ENCODE data around the gene BMP10.

Gene BMP10

GRCh38 chr2:68889021-68889420 lies 17.8 kb upstream of the BMP10 start:
- no peak for DNase-seq

- no peak for DNase-seq
Observed at GRCh38 chr2:68888038-68888704, 17.0 kb upstream of the BMP10 start.

- no peak for DNase-seq
Observed at GRCh38 chr2:68885811-68886075, 14.5 kb upstream of the BMP10 start.

- DNase-seq = no peak
Observed at GRCh38 chr2:68885074-68885810, 14.0 kb upstream of the BMP10 start.

- DNase-seq = no peak
Observed at GRCh38 chr2:68880213-68880612, 9.0 kb upstream of the BMP10 start.

GRCh38 chr2:68879296-68879695 lies 8.1 kb upstream of the BMP10 start:
- no peak for DNase-seq

- DNase-seq = no peak
Observed at GRCh38 chr2:68878753-68879152, 7.6 kb upstream of the BMP10 start.

- no peak for DNase-seq
Observed at GRCh38 chr2:68878071-68878711, 7.0 kb upstream of the BMP10 start.

- DNase-seq = no peak
Observed at GRCh38 chr2:68877079-68877772, 6.0 kb upstream of the BMP10 start.

GRCh38 chr2:68870215-68870614 lies 982 bp downstream of the BMP10 start:
- DNase-seq = no peak

- DNase-seq = no peak
Observed at GRCh38 chr2:68865108-68865507, 6.1 kb downstream of the BMP10 start.

- DNase-seq = no peak
Observed at GRCh38 chr2:68863996-68864395, 7.2 kb downstream of the BMP10 start.

GRCh38 chr2:68862889-68863288 lies 8.3 kb downstream of the BMP10 start:
- no peak for DNase-seq

- no peak for DNase-seq
Observed at GRCh38 chr2:68861330-68861729, 9.9 kb downstream of the BMP10 start.

GRCh38 chr2:68860111-68860510 lies 11.1 kb downstream of the BMP10 start:
- no peak for DNase-seq

- DNase-seq = no peak
Observed at GRCh38 chr2:68857855-68858456, 13.2 kb downstream of the BMP10 start.

- no peak for DNase-seq
Observed at GRCh38 chr2:68857202-68857845, 13.9 kb downstream of the BMP10 start.

GRCh38 chr2:68855550-68855949 lies 15.6 kb downstream of the BMP10 start:
- no peak for DNase-seq

GRCh38 chr2:68854476-68854875 lies 16.7 kb downstream of the BMP10 start:
- DNase-seq = no peak

GRCh38 chr2:68853915-68854314 lies 17.3 kb downstream of the BMP10 start:
- no peak for DNase-seq

- DNase-seq = no peak
Observed at GRCh38 chr2:68853035-68853434, 18.2 kb downstream of the BMP10 start.

- no peak for DNase-seq
Observed at GRCh38 chr2:68850524-68850923, 20.7 kb downstream of the BMP10 start.

- DNase-seq = no peak
Observed at GRCh38 chr2:68849579-68850030, 21.6 kb downstream of the BMP10 start.
